Activated B cell treated with CpG ODN at 0.5 μM for 24 hours (primary cell): ENCODE data around the gene ADNP. TPM values are rescaled to one million over a fixed set of nuclear protein-coding genes. Genes with fewer than 3 reads are reported as not detected.

ENCODE experiments used
- ATAC-seq: fragments of 200-7000 bp; cut with Tn5 transposase; one replicate; pipeline ENCODE4 v1.10.0; 2021; ENCODE audit warnings: low read depth, mild to moderate bottlenecking, moderate library complexity
- CTCF ChIA-PET: fragments of 350-600 bp; sonication (Branson Sonifier 250); formaldehyde crosslinking; loops from one replicate; lab custom pipeline; 2021; ENCODE audit warnings: antibody characterized with exemption; lab: Charles Lee
- POLR2A ChIA-PET: fragments of 350-600 bp; sonication (Branson Sonifier 250); formaldehyde crosslinking; loops from one replicate; lab custom pipeline; 2021; ENCODE audit warnings: antibody characterized with exemption; lab: Charles Lee
- DNase-seq: peaks from one replicate; pipeline ENCODE4 v3.0.0; 2022
- H3K27ac Mint-ChIP-seq: one replicate; pipeline ENCODE4 v1.8.0; 2020; ENCODE audit warnings: mixed read lengths
- H3K27me3 Mint-ChIP-seq: one replicate; pipeline ENCODE4 v1.8.0; 2021; ENCODE audit warnings: mixed read lengths
- H3K36me3 Mint-ChIP-seq: one replicate; pipeline ENCODE4 v1.8.0; 2021; ENCODE audit warnings: low read depth, mixed read lengths
- H3K4me1 Mint-ChIP-seq: one replicate; pipeline ENCODE4 v1.8.0; 2021; ENCODE audit warnings: mixed read lengths
- H3K4me3 Mint-ChIP-seq: one replicate; pipeline ENCODE4 v1.8.0; 2020; ENCODE audit warnings: mild to moderate bottlenecking, mixed read lengths
- H3K9me3 Mint-ChIP-seq: one replicate; pipeline ENCODE4 v1.8.0; 2020; ENCODE audit warnings: mixed read lengths
- CTCF ChIP-seq: fragments of 200-600 bp; IDR thresholded peaks from one replicate; pipeline ENCODE4 v1.8.0; 2022; ENCODE audit warnings: antibody characterized with exemption, mild to moderate bottlenecking
- intact Hi-C: fragments of 100-400 bp; cut with micrococcal nuclease; formaldehyde crosslinking; loops from one replicate; pipeline ENCODE4 v1.15.1; 2024
- total RNA-seq: library from RNA; stranded (reverse); gene quantifications from 2 replicates; pipeline ENCODE4 v1.2.3, GENCODE V29; 2022

Gene ADNP
- total RNA-seq, 1 donor from 2014 or later, result 99.3 TPM

- H3K4me3 Mint-ChIP-seq, result no peak overlapping the region
- no peaks in the 10 kb centered on the region for H3K27me3 Mint-ChIP-seq
- ATAC-seq (no peak), DNase-seq (no peak)
- peaks cover 24% of the 10 kb centered on the region for H3K4me1 Mint-ChIP-seq
- CTCF ChIA-PET, result no interaction called here
- H3K36me3 Mint-ChIP-seq, result peaks cover 72% of the 10 kb centered on the region
- intact Hi-C loops, result no loop called here
- no peak for TF ChIP-seq CTCF
- POLR2A ChIA-PET, result no interaction called here
- no peak overlapping the region for H3K27ac Mint-ChIP-seq
- no peaks in the 10 kb centered on the region for H3K9me3 Mint-ChIP-seq
Observed at GRCh38 chr20:50953196-50953595, 22.0 kb upstream of the ADNP start.

- DNase-seq (no peak), ATAC-seq (no peak)
- ChIA-PET POLR2A (interaction anchor here (0.6 to 1.5 kb wide), 2 partner anchors 10 to 187 kb away, joined by 3 to 8 read pairs; partner anchors contain the start of genes DPM1 and MOCS3), CTCF (no interaction called here)
- TF ChIP-seq CTCF, result no peak
- Mint-ChIP-seq H3K27me3 (no peaks in the 10 kb centered on the region), H3K9me3 (no peaks in the 10 kb centered on the region), H3K27ac (no peak overlapping the region), H3K4me1 (no peaks in the 10 kb centered on the region), H3K4me3 (no peak overlapping the region), H3K36me3 (peaks cover 82% of the 10 kb centered on the region)
- intact Hi-C loops, result no loop called here
Observed at GRCh38 chr20:50948132-50948785, 17.0 kb upstream of the ADNP start.

GRCh38 chr20:50943069-50943468, 11.8 kb upstream of the ADNP start:
- H3K9me3 Mint-ChIP-seq, result no peaks in the 10 kb centered on the region
- no peak overlapping the region for H3K4me3 Mint-ChIP-seq
- peaks cover 71% of the 10 kb centered on the region for H3K36me3 Mint-ChIP-seq
- no peak for ATAC-seq
- ChIA-PET POLR2A (interaction anchor here (0.5 kb wide), 1 partner anchor 20 kb away, joined by 3 read pairs; no protein-coding TSS in a partner anchor), CTCF (interaction anchor here (1.2 kb wide), 1 partner anchor 12 kb away, joined by 4 read pairs; the partner anchor contains the start of gene ADNP)
- H3K27me3 Mint-ChIP-seq, result no peaks in the 10 kb centered on the region
- TF ChIP-seq CTCF, result no peak
- DNase-seq, result no peak
- intact Hi-C loops, result no loop called here
- H3K4me1 Mint-ChIP-seq, result no peaks in the 10 kb centered on the region
- H3K27ac Mint-ChIP-seq, result no peak overlapping the region

- CTCF ChIA-PET, result interaction anchor here (0.9 to 9.0 kb wide), 2 partner anchors 25 to 140 kb away, joined by 4 to 231 read pairs; partner anchors contain the start of genes BCAS4, DPM1 and MOCS3
- H3K27ac Mint-ChIP-seq, result peak overlapping the region; percentile 97
- H3K9me3 Mint-ChIP-seq, result no peaks in the 10 kb centered on the region
- H3K36me3 Mint-ChIP-seq, result peaks cover 56% of the 10 kb centered on the region
- intact Hi-C loops, result no loop called here
- POLR2A ChIA-PET, result interaction anchor here (6.8 kb wide), 1 partner anchor 141 kb away, joined by 364 read pairs; the partner anchor contains the start of gene BCAS4
- no peak for ATAC-seq
- no peak for DNase-seq
- no peak for TF ChIP-seq CTCF
- H3K4me1 Mint-ChIP-seq, result peaks cover 17% of the 10 kb centered on the region
- H3K27me3 Mint-ChIP-seq, result no peaks in the 10 kb centered on the region
- no peak overlapping the region for H3K4me3 Mint-ChIP-seq
Observed at GRCh38 chr20:50933589-50933988, 2.4 kb upstream of the ADNP start.

GRCh38 chr20:50932691-50933280, 1.5 kb upstream of the ADNP start:
- intact Hi-C loops, result no loop called here
- no peak for TF ChIP-seq CTCF
- DNase-seq (no peak), ATAC-seq (no peak)
- Mint-ChIP-seq H3K27ac (peak overlapping the region; percentile 97), H3K36me3 (peaks cover 58% of the 10 kb centered on the region), H3K27me3 (no peaks in the 10 kb centered on the region), H3K9me3 (no peaks in the 10 kb centered on the region), H3K4me3 (peak overlapping the region; percentile 91), H3K4me1 (peaks cover 25% of the 10 kb centered on the region)
- ChIA-PET CTCF (interaction anchor here (0.9 to 9.0 kb wide), 3 partner anchors 26 to 140 kb away, joined by 4 to 231 read pairs (median 26); partner anchors contain the start of genes BCAS4, DPM1 and MOCS3), POLR2A (interaction anchor here (1.0 to 6.8 kb wide), 8 partner anchors 9 to 140 kb away, joined by 3 to 364 read pairs (median 44); partner anchors contain the start of genes BCAS4, DPM1 and MOCS3)
